Stimulated activated CD8-positive, alpha-beta memory T cell treated with anti-CD3 and anti-CD28 coated beads, Interleukin-4, amount 100 ng/mL, for 48 hours (primary cell): ENCODE data around the gene OR4S2.

Source experiments
- DNase-seq: peaks from one replicate; pipeline ENCODE4 v3.0.0-alpha.2; 2020

The OR4S2 gene

GRCh38 chr11:55648027-55648426 is at the start of gene OR4S2:
TSS of gene OR4S2 (plus strand) at chr11:55648327. CDS start at chr11:55650904, 2,577 bp downstream.
- no peak for DNase-seq

DNA sequence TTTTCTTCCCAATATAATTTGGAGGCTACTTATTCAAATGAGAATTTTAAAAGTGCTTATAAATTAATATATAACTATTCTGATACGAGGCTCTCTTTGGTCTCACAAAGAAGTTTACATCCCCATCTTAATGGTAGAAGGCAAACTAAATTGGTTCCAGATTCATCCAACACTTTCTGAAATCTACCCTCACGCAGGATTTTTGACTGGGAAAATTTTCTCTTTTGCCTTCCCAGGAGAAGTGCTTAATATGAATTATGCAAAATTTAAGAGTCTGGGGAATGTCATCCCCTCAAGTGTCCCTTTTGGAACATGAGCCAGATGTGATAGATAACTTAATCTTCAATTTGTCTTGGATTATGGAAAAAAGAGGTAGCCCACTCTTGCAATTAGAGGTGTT is 40.6 kb upstream of the OR4S2 start, which contains the start of gene OR4C11:
TSS of gene OR4C11 (minus strand) at position 101 of the 400 bp plus-strand sequence. CDS start 3,272 bp downstream, outside the sequence.
- DNase-seq = no peak

- DNase-seq = no peak
Observed at GRCh38 chr11:55624531-55624930, 23.6 kb upstream of the OR4S2 start.

GRCh38 chr11:55634813-55635212 is 13.3 kb upstream of the OR4S2 start, which contains the start of gene OR4P4:
TSS of gene OR4P4 (plus strand) at chr11:55635113.
- no peak for DNase-seq

- DNase-seq = no peak
Observed at GRCh38 chr11:55652560-55652959, 4.4 kb downstream of the OR4S2 start.

DNA sequence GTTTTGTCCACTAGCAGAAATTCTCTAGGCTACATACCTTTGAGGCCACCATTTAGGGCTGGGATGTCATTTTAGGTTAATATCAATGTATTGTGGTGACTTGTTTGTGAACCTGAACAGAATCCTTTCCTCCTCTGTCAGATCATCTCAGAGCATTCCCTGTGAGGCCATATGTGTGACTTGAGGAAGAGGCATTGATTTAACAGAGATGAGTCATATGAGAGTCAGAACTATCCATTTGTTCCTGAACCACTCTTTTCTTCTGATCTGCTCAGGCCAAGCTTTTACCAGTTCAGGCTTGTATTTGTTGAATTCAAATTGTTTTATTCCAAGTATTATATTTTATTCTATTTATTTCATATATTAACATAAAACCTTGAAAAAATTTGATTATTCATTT is 7.0 kb downstream of the OR4S2 start:
- DNase-seq = no peak

- DNase-seq = no peak
Observed at GRCh38 chr11:55658031-55658573, 10.0 kb downstream of the OR4S2 start.

GRCh38 chr11:55658608-55659007 is 10.5 kb downstream of the OR4S2 start:
- DNase-seq = no peak

GRCh38 chr11:55661901-55662300 is 13.8 kb downstream of the OR4S2 start, which contains the start of gene OR4C6:
TSS of gene OR4C6 (plus strand) at chr11:55662201. CDS start at chr11:55665167, 2,966 bp downstream.
- DNase-seq = no peak

DNA sequence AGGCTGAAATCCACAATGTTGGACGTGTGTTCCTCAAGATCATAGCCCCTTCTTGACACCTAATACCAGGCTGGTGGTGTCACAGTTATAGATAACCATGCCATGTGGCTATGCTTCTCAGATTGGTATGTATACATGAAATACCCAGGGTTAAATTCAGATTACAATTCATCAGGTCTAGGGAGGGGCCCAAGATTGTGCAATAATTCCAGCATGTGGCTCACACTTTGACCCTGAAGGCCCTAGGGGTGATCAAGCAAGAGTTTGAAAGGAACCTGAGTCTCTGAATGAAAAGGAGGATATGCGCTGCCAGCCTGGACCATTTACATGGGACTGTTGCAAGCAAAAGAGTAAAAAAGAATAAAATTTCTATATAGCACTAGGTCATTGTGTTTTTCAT is 21.2 kb downstream of the OR4S2 start:
- DNase-seq = no peak

DNA sequence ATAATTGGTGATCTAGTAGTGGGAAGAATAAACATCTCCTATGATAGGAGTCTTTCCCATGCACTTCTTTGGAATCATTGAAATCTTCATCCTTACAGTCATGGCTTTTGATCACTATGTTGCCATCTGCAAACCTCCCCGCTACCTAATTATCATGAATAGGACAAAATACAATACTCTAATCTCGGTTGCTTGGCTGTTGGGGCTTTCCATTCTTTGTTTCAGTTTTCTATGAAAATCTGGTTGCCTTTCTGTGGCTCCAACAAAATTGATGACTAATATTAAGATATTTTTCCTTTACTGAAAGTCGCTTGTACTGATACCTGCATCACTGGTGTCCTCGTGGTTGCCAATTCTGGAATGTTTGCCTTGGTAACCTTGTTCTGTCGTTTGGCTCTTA is 25.7 kb downstream of the OR4S2 start:
- no peak for DNase-seq

- no peak for DNase-seq
Observed at GRCh38 chr11:55697817-55698216, 49.7 kb downstream of the OR4S2 start.

DNA sequence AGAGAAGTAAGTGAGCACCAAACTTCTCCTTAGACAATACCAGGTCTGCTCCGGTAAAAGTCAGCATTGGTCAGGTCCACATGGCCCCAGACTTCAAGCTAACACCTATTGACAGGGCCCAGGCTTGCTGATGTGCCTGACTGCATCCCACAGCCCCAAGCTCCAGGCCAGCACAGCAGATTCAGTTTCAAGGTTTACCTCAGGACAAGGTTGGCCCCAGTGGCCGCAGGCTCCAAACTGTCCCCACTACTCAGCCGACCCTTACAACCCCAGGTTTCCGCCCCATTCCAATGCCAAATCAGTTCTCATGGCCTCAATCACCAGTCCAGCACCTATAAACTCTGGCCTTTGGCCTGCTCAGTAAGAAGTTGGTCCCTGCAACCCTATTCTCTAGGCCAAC is 53.3 kb downstream of the OR4S2 start:
- DNase-seq = no peak
